ENCODE results near the gene TLL1.

Gene TLL1

DNA sequence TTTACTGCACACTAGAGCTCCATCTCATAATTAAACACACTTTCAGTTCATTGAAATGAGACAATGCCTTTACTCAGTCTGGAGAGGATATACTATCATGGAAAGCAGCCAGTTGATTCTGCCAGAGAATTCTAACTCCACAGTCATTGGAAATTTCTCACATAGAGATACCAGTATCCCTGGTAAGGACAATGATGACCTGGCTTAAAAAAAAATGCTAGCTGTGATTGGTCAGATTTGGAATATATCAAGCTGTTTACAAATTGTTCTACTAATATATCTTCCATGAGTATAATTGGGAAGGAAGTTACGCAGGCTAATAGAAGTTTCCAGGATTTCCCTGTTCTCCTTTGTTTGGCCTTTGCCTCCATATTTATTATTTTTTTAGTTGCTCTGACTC is 34.5 kb upstream of the TLL1 start:
- Histone ChIP-seq H3K9me3 (ENCODE audit: control insufficient read depth, low read length) (no peaks in the 10 kb centered on the region), H3K36me3 (ENCODE audit: control insufficient read depth, insufficient read depth, low read length) (no peaks in the 10 kb centered on the region), H2AFZ (no peak overlapping the region), H3K27ac (peak overlapping the region; percentile 53), H3K9ac (no peak overlapping the region), H3K4me2 (ENCODE audit: low read length) (no peak overlapping the region), H3K27me3 (ENCODE audit: control insufficient read depth, insufficient read depth, low read length) (no peaks in the 10 kb centered on the region), H3K4me1 (no peaks in the 10 kb centered on the region), H3K4me3 (ENCODE audit: low read depth, low read length) (no peak overlapping the region), H3K79me2 (no peaks in the 10 kb centered on the region)
- TF ChIP-seq, protein P1, sequence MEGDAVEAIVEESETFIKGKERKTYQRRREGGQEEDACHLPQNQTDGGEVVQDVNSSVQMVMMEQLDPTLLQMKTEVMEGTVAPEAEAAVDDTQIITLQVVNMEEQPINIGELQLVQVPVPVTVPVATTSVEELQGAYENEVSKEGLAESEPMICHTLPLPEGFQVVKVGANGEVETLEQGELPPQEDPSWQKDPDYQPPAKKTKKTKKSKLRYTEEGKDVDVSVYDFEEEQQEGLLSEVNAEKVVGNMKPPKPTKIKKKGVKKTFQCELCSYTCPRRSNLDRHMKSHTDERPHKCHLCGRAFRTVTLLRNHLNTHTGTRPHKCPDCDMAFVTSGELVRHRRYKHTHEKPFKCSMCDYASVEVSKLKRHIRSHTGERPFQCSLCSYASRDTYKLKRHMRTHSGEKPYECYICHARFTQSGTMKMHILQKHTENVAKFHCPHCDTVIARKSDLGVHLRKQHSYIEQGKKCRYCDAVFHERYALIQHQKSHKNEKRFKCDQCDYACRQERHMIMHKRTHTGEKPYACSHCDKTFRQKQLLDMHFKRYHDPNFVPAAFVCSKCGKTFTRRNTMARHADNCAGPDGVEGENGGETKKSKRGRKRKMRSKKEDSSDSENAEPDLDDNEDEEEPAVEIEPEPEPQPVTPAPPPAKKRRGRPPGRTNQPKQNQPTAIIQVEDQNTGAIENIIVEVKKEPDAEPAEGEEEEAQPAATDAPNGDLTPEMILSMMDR (IDR thresholded peaks at IDR 0.05), result no peak

DNA sequence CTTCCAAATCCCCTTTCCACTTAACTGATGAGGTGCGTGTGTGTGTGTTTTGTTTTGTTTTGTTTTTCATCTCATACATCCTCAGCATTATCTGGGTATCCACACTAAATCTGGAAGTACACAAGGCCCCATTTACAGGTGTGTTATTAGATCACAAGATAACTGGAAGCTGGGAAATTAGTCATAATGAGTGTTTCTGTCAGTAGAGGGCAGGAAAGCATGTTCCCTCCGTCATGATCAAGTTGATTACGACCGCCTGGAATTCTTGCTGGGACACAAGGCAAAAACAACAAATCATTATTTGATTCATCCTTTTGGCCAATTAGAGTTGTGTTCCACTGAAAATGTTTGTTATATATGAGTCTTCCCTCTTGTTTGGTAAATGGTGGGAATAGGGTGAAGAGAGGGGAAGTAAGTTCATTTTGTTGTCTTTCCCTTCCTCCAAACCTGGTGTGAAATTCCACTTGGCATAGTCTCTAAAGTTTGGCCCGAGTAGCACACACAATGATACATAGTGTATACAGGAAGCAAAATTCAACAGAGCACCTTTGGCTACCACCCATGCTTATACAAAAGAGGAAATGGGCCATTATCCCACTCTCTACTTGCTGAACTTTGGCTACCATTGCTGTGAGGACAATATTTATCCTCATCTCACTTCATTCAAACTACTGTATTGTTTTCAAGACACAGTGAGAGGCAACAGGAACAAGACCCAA is 33.3 kb upstream of the TLL1 start:
- TF ChIP-seq, protein P1 (IDR thresholded peaks at IDR 0.05), result no peak
- Histone ChIP-seq H3K4me2 (ENCODE audit: low read length) (no peak overlapping the region), H3K4me1 (no peaks in the 10 kb centered on the region), H3K27ac (peak overlapping the region; percentile 62), H3K4me3 (ENCODE audit: low read depth, low read length) (no peak overlapping the region), H2AFZ (no peak overlapping the region), H3K9me3 (ENCODE audit: control insufficient read depth, low read length) (no peaks in the 10 kb centered on the region), H3K9ac (no peak overlapping the region), H3K79me2 (no peaks in the 10 kb centered on the region), H3K27me3 (ENCODE audit: control insufficient read depth, insufficient read depth, low read length) (no peaks in the 10 kb centered on the region), H3K36me3 (ENCODE audit: control insufficient read depth, insufficient read depth, low read length) (no peaks in the 10 kb centered on the region)

DNA sequence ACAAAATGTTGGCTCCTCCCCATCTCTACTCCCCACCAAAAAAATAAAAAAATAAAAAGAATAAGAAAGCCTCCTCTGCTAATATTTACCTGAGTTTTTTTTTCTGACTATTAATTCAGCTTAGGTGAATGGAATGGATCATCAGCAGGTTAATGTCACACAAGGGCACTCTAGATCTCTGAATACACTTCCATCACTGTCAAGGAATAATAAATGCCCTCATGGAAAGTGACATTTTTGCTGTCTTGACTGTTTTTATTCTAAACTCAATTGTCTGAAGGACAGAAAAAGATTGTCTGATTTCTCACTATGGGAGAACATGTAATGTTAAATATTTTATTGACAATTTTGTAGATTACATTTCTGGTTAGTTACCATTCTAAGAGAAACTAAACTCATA is 30.4 kb upstream of the TLL1 start:
- no peaks in the 10 kb centered on the region for H3K36me3 ChIP-seq (ENCODE audit: control insufficient read depth, insufficient read depth, low read length)
- H3K9ac ChIP-seq, result no peak overlapping the region
- H3K4me3 ChIP-seq (ENCODE audit: low read depth, low read length), result no peak overlapping the region
- H2AFZ ChIP-seq, result no peak overlapping the region
- H3K27ac ChIP-seq, result no peak overlapping the region
- TF ChIP-seq, protein P1 (IDR thresholded peaks at IDR 0.05), result no peak
- H3K4me2 ChIP-seq (ENCODE audit: low read length), result no peak overlapping the region
- no peaks in the 10 kb centered on the region for H3K9me3 ChIP-seq (ENCODE audit: control insufficient read depth, low read length)
- H3K4me1 ChIP-seq, result no peaks in the 10 kb centered on the region
- no peaks in the 10 kb centered on the region for H3K27me3 ChIP-seq (ENCODE audit: control insufficient read depth, insufficient read depth, low read length)
- no peaks in the 10 kb centered on the region for H3K79me2 ChIP-seq

DNA sequence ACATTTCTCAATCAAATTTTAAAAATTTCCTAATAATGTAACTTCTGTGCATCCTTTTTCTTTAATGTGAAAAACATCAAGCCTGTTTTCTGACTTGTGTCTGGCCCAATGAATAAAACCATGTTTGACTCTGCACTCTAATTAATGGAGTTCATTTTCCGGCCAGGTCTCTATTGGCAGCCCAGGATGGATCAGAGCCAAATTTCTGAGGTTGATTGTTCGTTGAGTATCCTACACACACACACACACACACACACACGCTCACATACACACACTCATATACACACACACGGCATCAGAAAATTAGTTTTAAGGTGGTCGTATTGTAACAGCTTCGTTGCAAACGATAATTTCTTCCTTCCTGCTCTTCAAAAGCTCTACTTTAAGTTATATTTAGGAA is 28.9 kb upstream of the TLL1 start:
- no peaks in the 10 kb centered on the region for H3K36me3 ChIP-seq (ENCODE audit: control insufficient read depth, insufficient read depth, low read length)
- H2AFZ ChIP-seq, result no peak overlapping the region
- H3K79me2 ChIP-seq, result no peaks in the 10 kb centered on the region
- H3K4me1 ChIP-seq, result no peaks in the 10 kb centered on the region
- H3K4me3 ChIP-seq (ENCODE audit: low read depth, low read length), result no peak overlapping the region
- TF ChIP-seq, protein P1 (IDR thresholded peaks at IDR 0.05), result no peak
- H3K4me2 ChIP-seq (ENCODE audit: low read length), result no peak overlapping the region
- H3K27me3 ChIP-seq (ENCODE audit: control insufficient read depth, insufficient read depth, low read length), result no peaks in the 10 kb centered on the region
- H3K9ac ChIP-seq, result no peak overlapping the region
- H3K27ac ChIP-seq, result no peak overlapping the region
- H3K9me3 ChIP-seq (ENCODE audit: control insufficient read depth, low read length), result no peaks in the 10 kb centered on the region

DNA sequence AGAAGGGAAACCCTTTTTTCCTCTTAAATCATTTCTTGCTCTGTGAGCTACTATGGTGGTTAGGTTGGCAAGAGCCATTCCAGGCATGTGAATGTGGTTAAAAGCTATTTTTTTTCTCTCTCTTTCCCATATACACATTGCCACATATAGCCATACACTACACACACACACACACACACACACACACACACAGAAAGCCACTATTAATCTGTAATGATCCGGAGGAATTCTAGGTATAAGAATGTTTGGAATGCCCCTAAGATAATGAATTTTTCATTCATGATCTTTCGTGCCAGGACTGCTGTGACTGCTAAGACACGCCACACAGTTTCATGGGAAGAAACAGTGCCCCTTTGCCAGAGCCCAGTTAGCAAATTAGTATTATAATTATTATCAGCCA is 21.8 kb upstream of the TLL1 start:
- H3K36me3 ChIP-seq (ENCODE audit: control insufficient read depth, insufficient read depth, low read length), result no peaks in the 10 kb centered on the region
- no peak overlapping the region for H3K27ac ChIP-seq
- no peaks in the 10 kb centered on the region for H3K4me1 ChIP-seq
- no peak overlapping the region for H3K4me3 ChIP-seq (ENCODE audit: low read depth, low read length)
- H3K79me2 ChIP-seq, result no peaks in the 10 kb centered on the region
- H3K9me3 ChIP-seq (ENCODE audit: control insufficient read depth, low read length), result no peaks in the 10 kb centered on the region
- H3K27me3 ChIP-seq (ENCODE audit: control insufficient read depth, insufficient read depth, low read length), result no peaks in the 10 kb centered on the region
- no peak overlapping the region for H2AFZ ChIP-seq
- H3K9ac ChIP-seq, result no peak overlapping the region
- TF ChIP-seq, protein P1 (IDR thresholded peaks at IDR 0.05), result no peak
- H3K4me2 ChIP-seq (ENCODE audit: low read length), result no peak overlapping the region
